Measurements from ENCODE around the gene FRG1.

DNA sequence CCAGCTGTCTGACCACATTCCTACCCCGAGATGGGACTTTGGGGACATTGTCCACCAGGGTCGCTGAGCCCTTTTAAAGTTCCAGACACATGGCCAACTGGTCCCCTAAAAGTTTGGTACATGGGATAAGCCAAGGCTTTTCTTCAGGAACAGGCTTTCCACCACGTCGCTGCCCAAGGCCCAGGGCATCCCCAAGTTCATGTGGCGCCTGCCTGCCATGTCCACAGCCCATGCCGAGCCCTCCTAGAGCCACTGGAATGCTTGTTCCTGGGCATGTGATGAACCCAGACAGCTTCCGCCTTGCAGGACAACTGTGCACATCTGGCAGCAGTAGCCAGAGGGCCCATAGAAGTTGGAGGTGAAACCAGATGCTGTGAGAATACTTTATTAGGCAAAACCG lies 41.3 kb downstream of the FRG1 start:
- TF ChIP-seq, protein P1, sequence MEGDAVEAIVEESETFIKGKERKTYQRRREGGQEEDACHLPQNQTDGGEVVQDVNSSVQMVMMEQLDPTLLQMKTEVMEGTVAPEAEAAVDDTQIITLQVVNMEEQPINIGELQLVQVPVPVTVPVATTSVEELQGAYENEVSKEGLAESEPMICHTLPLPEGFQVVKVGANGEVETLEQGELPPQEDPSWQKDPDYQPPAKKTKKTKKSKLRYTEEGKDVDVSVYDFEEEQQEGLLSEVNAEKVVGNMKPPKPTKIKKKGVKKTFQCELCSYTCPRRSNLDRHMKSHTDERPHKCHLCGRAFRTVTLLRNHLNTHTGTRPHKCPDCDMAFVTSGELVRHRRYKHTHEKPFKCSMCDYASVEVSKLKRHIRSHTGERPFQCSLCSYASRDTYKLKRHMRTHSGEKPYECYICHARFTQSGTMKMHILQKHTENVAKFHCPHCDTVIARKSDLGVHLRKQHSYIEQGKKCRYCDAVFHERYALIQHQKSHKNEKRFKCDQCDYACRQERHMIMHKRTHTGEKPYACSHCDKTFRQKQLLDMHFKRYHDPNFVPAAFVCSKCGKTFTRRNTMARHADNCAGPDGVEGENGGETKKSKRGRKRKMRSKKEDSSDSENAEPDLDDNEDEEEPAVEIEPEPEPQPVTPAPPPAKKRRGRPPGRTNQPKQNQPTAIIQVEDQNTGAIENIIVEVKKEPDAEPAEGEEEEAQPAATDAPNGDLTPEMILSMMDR (IDR thresholded peaks at IDR 0.05): no peak
- no peak for TF ChIP-seq ZFX (IDR thresholded peaks at IDR 0.05; ENCODE audit: borderline replicate concordance)

Measured in 22Rv1 (cell line).